Prostate gland (tissue), 2 donors: ENCODE measurements around the gene E2F2. TPM values are rescaled to one million over a fixed set of nuclear protein-coding genes. Genes with fewer than 3 reads are reported as not detected.

Experiments
- DNase-seq: peaks from one replicate; pipeline ENCODE4 v3.0.0-alpha.2; 2019; ENCODE audit warnings: low spot score
- H3K27ac ChIP-seq, 2 donors: fragments of 200-600 bp; sonication (generic); 2 replicates each; pipeline ENCODE4 v1.5.1; 2017 to 2019
- H3K27me3 ChIP-seq: fragments of 200-600 bp; sonication (generic); replicated peaks from 2 replicates; pipeline ENCODE4 v1.5.1; 2019; ENCODE audit not compliant: insufficient read depth
- H3K36me3 ChIP-seq, 2 donors: fragments of 200-600 bp; sonication (generic); 1 replicate in 1 of 2; 2 replicates in 1 of 2; pipeline versions ENCODE4 v1.5.1 to v1.8.1; 2017 to 2019
- H3K4me1 ChIP-seq: fragments of 200-600 bp; sonication (generic); replicated peaks from 2 replicates; pipeline ENCODE4 v1.5.1; 2019
- H3K4me3 ChIP-seq, 2 donors: fragments of 200-600 bp; sonication (generic); 2 replicates each; pipeline ENCODE4 v1.5.1; 2017 to 2019
- H3K9me3 ChIP-seq: fragments of 200-600 bp; sonication (generic); 2 replicates; pipeline ENCODE4 v1.5.1; 2017
- POLR2A ChIP-seq: fragments of 450-650 bp; IDR thresholded peaks from one replicate; pipeline ENCODE4 v1.6.1; 2016; ENCODE audit warnings: antibody characterized with exemption, mild to moderate bottlenecking
- POLR2AphosphoS5 ChIP-seq: sonication (generic); formaldehyde crosslinking; IDR thresholded peaks from one replicate; pipeline ENCODE4 v1.6.1; 2017; ENCODE audit warnings: antibody characterized with exemption
- WGBS: methylation state at CpG from one replicate; pipeline ENCODE4 v1.1.5; 2018; 5-methylcytosine and 5-hydroxymethylcytosine counted together
- intact Hi-C: fragments of 100-400 bp; cut with DNase I; formaldehyde crosslinking; loops from one replicate; pipeline ENCODE4 v1.14.2; 2022
- total RNA-seq, 2 donors: library from RNA; depleted of rRNA; stranded (reverse); fragments of >200 nt; gene quantifications; one replicate each; pipeline ENCODE4 v1.1.0, GENCODE V29; 2016
- TF ChIP-seq, protein P1 (sequence below), 4 experiments: fragments of 200-600 bp in 2 of 4; fragments of 450-650 bp in 2 of 4; sonication (generic) in 2 of 4; IDR thresholded peaks; 1 replicate in 3 of 4; 2 replicates in 1 of 4; pipeline ENCODE4 v1.5.1; 2016 to 2019; ENCODE audit warnings: antibody characterized with exemption in 4 of 4, mild to moderate bottlenecking in 2 of 4, moderate library complexity in 2 of 4

E2F2 gene
- total RNA-seq, 2 donors from 2014 or later = 1.0 to 4.1 TPM

DNA sequence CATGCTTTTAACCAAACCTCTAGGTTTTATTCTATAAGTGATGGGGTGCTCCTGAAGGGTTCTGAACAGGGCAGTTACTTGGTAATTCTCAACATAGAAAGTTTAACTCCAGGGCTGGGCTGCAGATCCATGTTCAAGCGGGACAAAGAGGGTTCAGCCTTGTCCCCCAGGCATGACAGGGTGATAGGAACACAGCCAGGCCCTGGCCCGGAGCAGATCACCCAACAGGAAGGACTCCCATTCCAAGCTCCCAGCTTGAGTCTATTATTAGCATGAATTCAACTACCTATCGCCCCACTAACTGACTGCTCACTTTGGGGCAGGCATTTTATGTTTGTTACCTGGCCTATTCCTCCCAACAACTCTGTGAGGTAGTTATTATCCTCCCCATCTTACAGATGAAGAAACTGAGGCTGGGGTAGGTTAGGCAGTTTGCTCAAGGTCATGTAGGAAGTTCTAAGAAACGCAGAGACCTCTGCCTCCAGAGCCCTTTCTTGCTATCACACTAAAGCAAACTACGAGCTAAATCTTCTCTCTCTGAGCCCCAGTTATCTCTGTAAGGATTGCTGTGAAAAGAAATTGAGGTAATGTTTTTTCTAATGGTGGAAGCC lies 61.6 kb downstream of the E2F2 start:
- Histone ChIP-seq H3K4me1 (peaks cover 4% of the 10 kb centered on the region), H3K9me3 (no peaks in the 10 kb centered on the region), H3K36me3 (no peaks in the 10 kb centered on the region), H3K4me3 (no peak overlapping the region), H3K27me3 (no peaks in the 10 kb centered on the region), H3K27ac (no peak overlapping the region)
- intact Hi-C loops = no loop called here
- DNase-seq = no peak
- TF ChIP-seq POLR2AphosphoS5 = no peak
- TF ChIP-seq, protein P1, sequence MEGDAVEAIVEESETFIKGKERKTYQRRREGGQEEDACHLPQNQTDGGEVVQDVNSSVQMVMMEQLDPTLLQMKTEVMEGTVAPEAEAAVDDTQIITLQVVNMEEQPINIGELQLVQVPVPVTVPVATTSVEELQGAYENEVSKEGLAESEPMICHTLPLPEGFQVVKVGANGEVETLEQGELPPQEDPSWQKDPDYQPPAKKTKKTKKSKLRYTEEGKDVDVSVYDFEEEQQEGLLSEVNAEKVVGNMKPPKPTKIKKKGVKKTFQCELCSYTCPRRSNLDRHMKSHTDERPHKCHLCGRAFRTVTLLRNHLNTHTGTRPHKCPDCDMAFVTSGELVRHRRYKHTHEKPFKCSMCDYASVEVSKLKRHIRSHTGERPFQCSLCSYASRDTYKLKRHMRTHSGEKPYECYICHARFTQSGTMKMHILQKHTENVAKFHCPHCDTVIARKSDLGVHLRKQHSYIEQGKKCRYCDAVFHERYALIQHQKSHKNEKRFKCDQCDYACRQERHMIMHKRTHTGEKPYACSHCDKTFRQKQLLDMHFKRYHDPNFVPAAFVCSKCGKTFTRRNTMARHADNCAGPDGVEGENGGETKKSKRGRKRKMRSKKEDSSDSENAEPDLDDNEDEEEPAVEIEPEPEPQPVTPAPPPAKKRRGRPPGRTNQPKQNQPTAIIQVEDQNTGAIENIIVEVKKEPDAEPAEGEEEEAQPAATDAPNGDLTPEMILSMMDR (IDR thresholded peaks at IDR 0.05) = no peak
- TF ChIP-seq POLR2A = no peak
- 64% methylated on average over 5 of the region's 5 CpGs for WGBS

DNA sequence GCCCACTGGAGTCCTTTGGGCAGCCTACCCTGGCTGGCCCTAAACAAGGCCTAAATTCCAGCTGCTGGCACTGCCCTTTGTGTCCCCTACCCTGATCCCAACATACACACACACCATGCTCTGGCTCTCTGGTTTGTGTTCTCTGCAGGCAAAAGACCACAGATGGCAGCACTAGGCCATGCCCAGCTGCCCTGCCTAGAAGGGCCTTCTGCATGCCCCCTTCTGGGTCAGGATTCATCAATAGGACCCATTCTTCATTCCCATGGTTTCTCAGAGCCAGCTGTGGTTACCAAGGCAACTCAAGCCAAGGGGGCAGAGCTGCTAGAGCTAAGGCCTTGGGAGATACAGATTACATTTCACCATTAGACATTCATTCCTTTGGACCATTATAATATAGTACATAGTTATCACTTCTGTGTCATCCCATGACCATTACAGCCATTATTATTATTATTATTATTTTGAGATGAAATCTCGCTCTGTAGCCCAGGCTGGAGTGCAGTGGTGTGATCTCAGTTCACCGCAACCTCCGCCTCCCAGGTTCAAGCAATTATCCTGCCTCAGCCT lies 64.5 kb downstream of the E2F2 start:
- Histone ChIP-seq H3K36me3 (no peaks in the 10 kb centered on the region), H3K4me1 (peaks cover 3% of the 10 kb centered on the region), H3K9me3 (no peaks in the 10 kb centered on the region), H3K27me3 (no peaks in the 10 kb centered on the region), H3K27ac (no peak overlapping the region), H3K4me3 (no peak overlapping the region)
- WGBS = 98% methylated on average over 3 of the region's 3 CpGs
- intact Hi-C loops = no loop called here
- DNase-seq = no peak
- TF ChIP-seq, protein P1 (IDR thresholded peaks at IDR 0.05) = no peak
- TF ChIP-seq POLR2AphosphoS5 (no peak), POLR2A (no peak)

DNA sequence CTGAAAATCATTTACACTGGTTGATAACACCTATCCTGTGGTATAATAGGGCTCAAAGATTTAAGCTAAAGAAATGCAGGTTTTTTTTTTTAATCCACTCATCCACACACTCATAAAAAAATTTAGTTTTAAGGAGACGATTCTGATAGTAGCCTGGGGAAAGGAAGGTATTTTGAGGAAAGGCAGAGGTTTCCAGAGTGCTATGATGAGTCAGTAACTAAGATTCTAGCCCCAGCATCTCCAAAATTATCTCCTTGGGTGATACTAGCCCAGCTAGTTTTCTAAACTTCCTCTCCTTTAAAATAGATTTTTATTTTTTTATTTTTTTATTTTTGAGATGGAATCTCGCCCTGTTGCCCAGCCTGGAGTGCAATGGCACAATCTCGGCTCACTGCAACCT lies 67.7 kb downstream of the E2F2 start:
- Histone ChIP-seq H3K4me3 (no peak overlapping the region), H3K36me3 (no peaks in the 10 kb centered on the region), H3K27me3 (no peaks in the 10 kb centered on the region), H3K4me1 (no peaks in the 10 kb centered on the region), H3K27ac (no peak overlapping the region), H3K9me3 (no peaks in the 10 kb centered on the region)
- TF ChIP-seq POLR2AphosphoS5 (no peak), POLR2A (no peak)
- TF ChIP-seq, protein P1 (IDR thresholded peaks at IDR 0.05) = no peak
- 81% methylated on average over 3 of the region's 3 CpGs for WGBS
- intact Hi-C loops = no loop called here
- DNase-seq = no peak

DNA sequence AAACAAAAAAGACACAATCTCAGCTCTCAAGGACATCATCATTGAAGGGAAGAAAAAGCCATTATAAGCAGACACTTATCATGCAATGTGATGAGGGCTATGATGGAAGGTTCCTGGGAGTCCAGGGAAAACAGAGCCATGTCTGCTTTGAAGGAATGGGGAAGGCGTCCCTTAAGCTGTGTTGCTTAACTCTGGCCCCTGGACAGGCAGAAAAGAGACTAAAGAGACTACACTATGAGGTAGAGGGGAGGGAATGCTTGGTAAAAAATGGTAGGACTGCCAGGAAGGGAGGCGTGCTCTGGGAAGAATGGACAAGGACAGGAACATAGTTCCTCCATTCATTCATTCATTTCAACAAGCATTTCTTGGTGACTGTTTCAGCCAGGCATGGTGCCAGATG lies 68.3 kb downstream of the E2F2 start:
- Histone ChIP-seq H3K27me3 (no peaks in the 10 kb centered on the region), H3K4me1 (no peaks in the 10 kb centered on the region), H3K9me3 (no peaks in the 10 kb centered on the region), H3K27ac (no peak overlapping the region), H3K36me3 (no peaks in the 10 kb centered on the region), H3K4me3 (no peak overlapping the region)
- WGBS = 95% methylated on average over 2 of the region's 2 CpGs
- no peak for DNase-seq
- intact Hi-C loops = no loop called here
- TF ChIP-seq POLR2AphosphoS5 = no peak
- no peak for TF ChIP-seq POLR2A
- TF ChIP-seq, protein P1 (IDR thresholded peaks at IDR 0.05) = no peak

DNA sequence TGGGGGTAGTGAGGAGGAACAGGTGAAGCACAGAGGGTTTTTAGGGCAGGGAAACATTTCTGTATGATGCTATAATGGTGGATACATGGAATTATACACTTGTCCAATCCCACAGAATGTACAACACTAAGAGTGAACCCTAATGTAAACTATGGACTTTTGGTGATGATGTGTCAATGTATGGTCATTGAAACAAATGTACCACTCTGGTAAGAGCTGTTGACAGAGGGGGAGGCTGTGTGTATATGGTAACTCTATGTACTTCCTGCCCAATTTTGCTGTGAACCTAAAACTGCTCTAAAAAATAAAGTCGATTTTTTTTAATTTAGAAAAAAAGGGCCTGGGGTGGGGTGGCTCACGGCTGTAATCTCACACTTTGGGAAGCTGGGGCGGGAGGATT lies 70.0 kb downstream of the E2F2 start:
- no peaks in the 10 kb centered on the region for H3K9me3 ChIP-seq
- H3K36me3 ChIP-seq = no peaks in the 10 kb centered on the region
- H3K4me1 ChIP-seq = no peaks in the 10 kb centered on the region
- WGBS = 94% methylated on average over 3 of the region's 3 CpGs
- no peaks in the 10 kb centered on the region for H3K27me3 ChIP-seq
- H3K27ac ChIP-seq = no peak overlapping the region
- no peak for DNase-seq
- intact Hi-C loops = no loop called here
- TF ChIP-seq, protein P1 (IDR thresholded peaks at IDR 0.05) = no peak
- TF ChIP-seq POLR2AphosphoS5 = no peak
- no peak for TF ChIP-seq POLR2A
- no peak overlapping the region for H3K4me3 ChIP-seq
